Skeletal muscle cell (primary cell): Measurements from ENCODE around the gene GTF3C5.
A peak's percentile ranks its signal among the peaks of the same experiment; 100 is the strongest.
"Not testable (repeated sequence)": the region's sequence is repeated elsewhere in the genome, so short reads cannot be mapped to it uniquely, and the experiment has no call there.

Experiments used
- DNase-seq: peaks from one replicate; pipeline ENCODE4 v3.0.0-alpha.2; 2010; ENCODE audit warnings: low read depth
- H3K4me3 ChIP-seq: 2 replicates; pipeline ENCODE4 v1.5.1; 2011; ENCODE audit warnings: low read depth, mild to moderate bottlenecking, control low read depth, low read length, moderate library complexity

The GTF3C5 gene

GRCh38 chr9:133063500-133064231 is 32.9 kb downstream of the GTF3C5 start:
- DNase-seq: no peak
- no peak overlapping the region for H3K4me3 ChIP-seq

- no peak for DNase-seq
- H3K4me3 ChIP-seq: no peak overlapping the region
These were observed 33.7 kb downstream of the GTF3C5 start for GRCh38 chr9:133064241-133065069.

- no peak overlapping the region for H3K4me3 ChIP-seq
- DNase-seq: no peak
These were observed 34.2 kb downstream of the GTF3C5 start for GRCh38 chr9:133065070-133065388.

GRCh38 chr9:133066181-133066983 is 35.6 kb downstream of the GTF3C5 start:
- no peak for DNase-seq
- no peak overlapping the region for H3K4me3 ChIP-seq

GRCh38 chr9:133067006-133067405 is 36.2 kb downstream of the GTF3C5 start:
- no peak overlapping the region for H3K4me3 ChIP-seq
- DNase-seq: no peak

- no peak for DNase-seq
- no peak overlapping the region for H3K4me3 ChIP-seq
These were observed 37.0 kb downstream of the GTF3C5 start for GRCh38 chr9:133067813-133068212.

GRCh38 chr9:133068431-133068830 is 37.6 kb downstream of the GTF3C5 start:
- H3K4me3 ChIP-seq, DNase-seq: not testable (repeated sequence)

- H3K4me3 ChIP-seq, DNase-seq: not testable (repeated sequence)
These were observed 39.7 kb downstream of the GTF3C5 start for GRCh38 chr9:133070500-133070961.

GRCh38 chr9:133070985-133071384 is 40.2 kb downstream of the GTF3C5 start:
- not testable (repeated sequence) for H3K4me3 ChIP-seq, DNase-seq

- DNase-seq: no peak
- no peak overlapping the region for H3K4me3 ChIP-seq
These were observed 40.8 kb downstream of the GTF3C5 start for GRCh38 chr9:133071484-133072150.

- not testable (repeated sequence) for H3K4me3 ChIP-seq
These were observed 41.4 kb downstream of the GTF3C5 start for GRCh38 chr9:133072210-133072609.

GRCh38 chr9:133073086-133074014 is 42.6 kb downstream of the GTF3C5 start:
- DNase-seq: no peak
- H3K4me3 ChIP-seq: no peak overlapping the region

More at GRCh38 chr9:133072210-133072609, 41.4 kb downstream of the GTF3C5 start:
- DNase-seq: not testable (repeated sequence)

- H3K4me3 ChIP-seq: no peak overlapping the region
- no peak for DNase-seq
These were observed 43.4 kb downstream of the GTF3C5 start for GRCh38 chr9:133074111-133074651.

- H3K4me3 ChIP-seq: no peak overlapping the region
- DNase-seq: peak; percentile 67
These were observed 45.3 kb downstream of the GTF3C5 start for GRCh38 chr9:133075925-133076630.

- no peak for DNase-seq
- no peak overlapping the region for H3K4me3 ChIP-seq
These were observed 45.9 kb downstream of the GTF3C5 start for GRCh38 chr9:133076691-133077090.

GRCh38 chr9:133078486-133078885 is 47.7 kb downstream of the GTF3C5 start:
- no peak overlapping the region for H3K4me3 ChIP-seq
- DNase-seq: no peak

GRCh38 chr9:133080161-133080560 is 49.4 kb downstream of the GTF3C5 start:
- H3K4me3 ChIP-seq: no peak overlapping the region
- no peak for DNase-seq
